Astrocyte (in vitro differentiated cells and primary cell): ENCODE results near the gene CREB3L1.

ENCODE experiments used
- CTCF ChIP-seq: IDR thresholded peaks from 2 replicates; pipeline ENCODE4 v1.5.1; 2011; ENCODE audit warnings: low read depth, mild to moderate bottlenecking, inconsistent platforms, low read length, moderate library complexity; ENCODE audit not compliant: insufficient read depth
- EZH2 ChIP-seq: IDR thresholded peaks from 2 replicates; pipeline ENCODE4 v1.6.1; 2012; ENCODE audit warnings: mild to moderate bottlenecking, low read length, inconsistent platforms; ENCODE audit not compliant: insufficient read depth

GRCh38 chr11:46299451-46299961 lies 22.0 kb downstream of the CREB3L1 start:
- TF ChIP-seq CTCF (no peak), EZH2 (no peak)
